Panc1 (cell line): Measurements from ENCODE around the gene GYPC. TPM values are rescaled to one million over a fixed set of nuclear protein-coding genes. Genes with fewer than 3 reads are reported as not detected.

Experiments
- ATAC-seq: fragments of 200-7000 bp; cut with Tn5 transposase; 2 replicates; pipeline ENCODE4 v1.9.1; 2020; ENCODE audit warnings: mild to moderate bottlenecking, moderate library complexity
- BruUV-seq: library from RNA; stranded (reverse); fragments of 400-500 nt; replicated peaks from 2 replicates; lab custom pipeline; 2021; lab: Mats Ljungman, UMichigan
- CTCF ChIA-PET: fragments of 300-600 bp; sonication (Branson Sonifier 250); formaldehyde crosslinking; loops from one replicate; lab custom pipeline; 2022; ENCODE audit warnings: antibody characterized with exemption; lab: Charles Lee
- POLR2A ChIA-PET: fragments of 300-600 bp; sonication (Branson Sonifier 250); formaldehyde crosslinking; loops from one replicate; lab custom pipeline; 2022; ENCODE audit warnings: antibody characterized with exemption; lab: Charles Lee
- DNase-seq: peaks from one replicate; pipeline ENCODE4 v3.0.0-alpha.2; 2010; ENCODE audit warnings: low read depth, low spot score
- H3K27ac ChIP-seq: 2 replicates; pipeline ENCODE4 v1.5.1; 2011; ENCODE audit warnings: mild to moderate bottlenecking, low read length, inconsistent platforms
- H3K27me3 ChIP-seq: fragments of 200-500 bp; sonication (Bioruptor generic); 2 replicates; pipeline ENCODE4 v1.6.0; 2014; ENCODE audit warnings: low read length, inconsistent platforms; ENCODE audit not compliant: control insufficient read depth, insufficient read depth
- H3K36me3 ChIP-seq: fragments of 200-500 bp; sonication (Bioruptor generic); 2 replicates; pipeline ENCODE4 v1.5.1; 2014; ENCODE audit warnings: inconsistent platforms, mild to moderate bottlenecking, low read length, moderate library complexity; ENCODE audit not compliant: control insufficient read depth, insufficient read depth
- H3K4me1 ChIP-seq: 2 replicates; pipeline ENCODE4 v1.5.1; 2011; ENCODE audit warnings: inconsistent platforms, mild to moderate bottlenecking, low read length, moderate library complexity; ENCODE audit not compliant: control insufficient read depth, insufficient read depth
- H3K4me3 ChIP-seq, 2 experiments: 2 replicates each; pipeline ENCODE4 v1.5.1; 2011 to 2012; ENCODE audit warnings: low read depth in 2 of 2, low read length in 2 of 2, mild to moderate bottlenecking in 2 of 2, inconsistent platforms in 1 of 2, moderate library complexity in 1 of 2
- H3K9me3 ChIP-seq: fragments of 200-500 bp; sonication (Bioruptor generic); 2 replicates; pipeline ENCODE4 v1.5.1; 2014; ENCODE audit warnings: low read depth, mild to moderate bottlenecking, inconsistent platforms, low read length, moderate library complexity; ENCODE audit not compliant: control insufficient read depth, insufficient read depth
- CTCF ChIP-seq: fragments of 450-650 bp; IDR thresholded peaks from 2 replicates; pipeline ENCODE4 v1.5.1; 2017; ENCODE audit warnings: mild to moderate bottlenecking
- POLR2AphosphoS5 ChIP-seq: IDR thresholded peaks from 2 replicates; pipeline ENCODE4 v1.6.1; 2012; ENCODE audit warnings: mild to moderate bottlenecking, low read depth, low read length, moderate library complexity
- REST ChIP-seq, 2 experiments: IDR thresholded peaks; 2 replicates each; pipeline ENCODE4 v1.6.1; 2011 to 2012; ENCODE audit warnings: low read depth in 2 of 2, control low read depth in 1 of 2, low read length in 1 of 2, mild to moderate bottlenecking in 1 of 2, moderate library complexity in 1 of 2; ENCODE audit not compliant: insufficient read depth in 1 of 2
- SIN3A ChIP-seq: IDR thresholded peaks from 2 replicates; pipeline ENCODE4 v1.6.1; 2012; ENCODE audit warnings: low read depth, mild to moderate bottlenecking, low read length, moderate library complexity, borderline replicate concordance; ENCODE audit not compliant: insufficient read depth
- TCF7L2 ChIP-seq: IDR thresholded peaks from 2 replicates; pipeline ENCODE4 v1.6.1; 2011; ENCODE audit warnings: mild to moderate bottlenecking, low read depth, low read length, inconsistent platforms
- in situ Hi-C: cut with HindIII; loops from 2 replicates; pipeline ENCODE4 v1.10.0; 2016; ENCODE audit warnings: low sequenced_read_pairs, low pct_unique_long_range_greater_than_20kb
- intact Hi-C: fragments of 100-400 bp; cut with micrococcal nuclease; formaldehyde crosslinking; loops from one replicate; pipeline ENCODE4 v1.10.0; 2022; ENCODE audit not compliant: unreplicated experiment
- total RNA-seq: library from RNA; stranded (reverse); gene quantifications from one replicate; pipeline ENCODE4 v1.2.1, GENCODE V29; 2021; ENCODE audit not compliant: unreplicated experiment

Gene GYPC
- total RNA-seq, 1 experiment from 2014 or later: 0.57 TPM

DNA sequence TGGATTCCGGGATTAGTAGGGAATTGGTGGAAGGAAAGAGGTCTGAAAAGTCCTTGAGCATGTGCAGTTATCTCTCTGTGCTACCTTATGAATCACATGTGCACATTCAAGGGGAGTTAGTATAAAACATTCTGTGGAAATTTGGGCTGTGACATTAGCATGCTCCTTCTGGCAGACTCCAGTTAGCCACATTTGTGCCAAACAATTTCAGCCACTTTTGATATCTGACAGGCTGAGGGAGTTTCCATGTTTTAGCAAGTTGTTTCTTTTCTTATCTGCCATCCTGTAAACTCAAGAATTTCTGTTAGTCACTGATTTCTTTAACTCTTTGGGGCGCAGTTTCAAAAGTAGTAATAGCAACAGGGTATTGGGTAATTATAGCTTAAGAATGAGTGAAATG lies 28.3 kb upstream of the GYPC start:
- in situ Hi-C loops: no loop called here

DNA sequence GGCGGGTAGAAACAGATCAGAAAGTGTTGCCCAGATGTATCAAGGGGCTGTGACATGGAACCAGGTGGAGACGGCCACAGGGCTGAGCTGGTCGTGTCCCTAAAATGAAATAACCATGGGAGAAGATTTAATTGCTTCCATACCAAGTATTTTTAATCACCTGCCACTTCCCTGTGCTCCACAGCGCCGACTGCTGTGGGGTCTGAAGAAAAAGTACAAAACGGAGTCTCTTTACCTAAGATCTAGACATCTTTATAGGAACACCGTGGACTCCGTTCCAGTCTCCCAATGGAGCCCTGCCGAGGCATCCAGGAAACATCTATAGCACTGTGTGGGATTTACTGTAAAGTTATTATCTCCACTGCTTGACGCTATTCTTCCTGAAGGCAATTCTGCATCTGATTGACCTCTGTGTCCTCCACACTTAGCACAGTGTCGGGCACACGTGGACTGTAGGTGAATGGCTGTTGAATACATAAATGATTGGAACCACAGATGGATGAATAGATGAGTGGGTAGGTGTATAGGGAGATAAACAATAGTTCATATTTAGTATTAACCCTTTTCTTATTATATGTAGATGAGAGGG lies 21.6 kb upstream of the GYPC start:
- H3K4me1 ChIP-seq: no peaks in the 10 kb centered on the region
- ATAC-seq (no peak), DNase-seq (no peak)
- in situ Hi-C loops (no loop called here), intact Hi-C loops (loop anchor here (10.0 kb wide), 1 partner anchor 140 kb away; no protein-coding TSS in a partner anchor)
- CTCF ChIA-PET: no interaction called here
- POLR2A ChIA-PET: no interaction called here
- no peaks in the 10 kb centered on the region for H3K36me3 ChIP-seq
- no TSS peak for BruUV-seq
- no peak overlapping the region for H3K4me3 ChIP-seq
- TF ChIP-seq TCF7L2: no peak
- peak; percentile 83 for TF ChIP-seq CTCF
- no peaks in the 10 kb centered on the region for H3K9me3 ChIP-seq
- H3K27me3 ChIP-seq: no peaks in the 10 kb centered on the region
- no peak overlapping the region for H3K27ac ChIP-seq

More for the DNA sequence above, 28.3 kb upstream of the GYPC start:
- TF ChIP-seq POLR2AphosphoS5: no peak
- no peak for TF ChIP-seq SIN3A
- TF ChIP-seq REST (IDR thresholded peaks at IDR 0.05; ENCODE audit: insufficient read depth in 1 of 2, low read depth in 2 of 2, low read length in 1 of 2): no peak
- TF ChIP-seq TCF7L2: no peak
- TF ChIP-seq CTCF: no peak
- Histone ChIP-seq H3K4me3 (no peak overlapping the region), H3K27ac (no peak overlapping the region), H3K27me3 (no peaks in the 10 kb centered on the region), H3K36me3 (no peaks in the 10 kb centered on the region), H3K9me3 (no peaks in the 10 kb centered on the region), H3K4me1 (no peaks in the 10 kb centered on the region)
- ChIA-PET POLR2A (no interaction called here), CTCF (no interaction called here)
- DNase-seq (no peak), ATAC-seq (no peak)
- intact Hi-C loops: no loop called here
- BruUV-seq: no TSS peak
